ENCODE measurements around the gene STK32C.
"Not testable (repeated sequence)": the region's sequence is repeated elsewhere in the genome, so short reads cannot be mapped to it uniquely, and the experiment has no call there.

STK32C gene

GRCh38 chr10:132163826-132164515 is 143.8 kb downstream of the STK32C start:
- no peak for DNase-seq

DNA sequence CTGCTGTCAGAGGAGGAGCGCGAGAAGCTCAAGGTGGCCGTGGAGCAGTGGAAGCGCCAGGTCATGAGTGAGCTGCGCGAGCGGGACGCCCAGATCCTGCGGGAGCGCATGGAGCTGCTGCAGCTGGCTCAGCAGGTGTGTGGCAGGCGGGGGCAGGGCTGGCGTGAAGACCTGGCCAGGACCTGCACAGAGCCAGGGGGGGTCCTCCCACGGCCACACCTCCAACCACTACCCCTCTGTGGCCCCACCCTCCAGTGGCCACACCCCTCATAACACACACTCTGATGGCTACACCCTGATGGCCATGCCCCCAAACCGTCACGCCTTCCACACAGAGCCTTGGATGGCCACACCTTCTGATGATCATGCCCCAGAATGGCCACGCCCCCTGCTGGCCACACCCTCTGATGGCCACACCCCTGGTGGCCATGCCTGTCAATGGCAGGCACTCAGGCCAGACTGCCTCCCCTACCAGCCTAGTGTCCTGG is 144.4 kb downstream of the STK32C start:
- DNase-seq: peak; percentile 70

DNA sequence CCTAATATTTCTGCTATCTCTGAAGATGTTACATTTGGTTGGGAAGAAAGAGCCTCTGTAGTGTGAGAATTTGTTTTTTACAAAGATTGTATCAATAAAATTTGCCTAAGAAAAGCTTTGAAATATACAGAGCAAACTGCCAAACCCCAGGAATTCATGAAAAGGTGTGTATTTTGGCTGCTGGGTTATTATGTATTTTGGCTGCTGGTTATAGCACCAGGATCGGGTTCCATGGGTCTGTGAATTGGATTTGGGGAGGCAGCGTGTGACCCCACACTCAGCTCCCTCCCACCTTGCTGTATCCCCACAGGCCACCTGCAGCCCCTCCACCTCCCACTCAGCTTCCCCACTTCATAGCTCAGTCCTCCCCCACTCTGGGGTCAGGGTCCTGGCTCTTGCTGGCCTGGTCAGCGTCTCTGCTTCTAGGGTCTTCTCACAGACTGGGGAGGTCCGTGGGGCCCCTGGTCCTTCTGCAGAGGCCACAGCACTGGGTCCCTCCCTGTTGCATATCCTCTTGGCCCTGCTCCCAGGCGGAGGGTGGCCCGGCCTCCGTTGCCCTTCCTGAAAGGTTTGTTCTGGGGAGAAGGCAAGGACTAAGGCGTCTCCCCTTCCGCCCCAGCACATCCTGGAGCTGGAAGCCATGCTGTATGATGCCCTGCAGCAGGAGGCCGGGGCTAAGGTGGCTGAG is 145.0 kb downstream of the STK32C start:
- no peak for DNase-seq

DNA sequence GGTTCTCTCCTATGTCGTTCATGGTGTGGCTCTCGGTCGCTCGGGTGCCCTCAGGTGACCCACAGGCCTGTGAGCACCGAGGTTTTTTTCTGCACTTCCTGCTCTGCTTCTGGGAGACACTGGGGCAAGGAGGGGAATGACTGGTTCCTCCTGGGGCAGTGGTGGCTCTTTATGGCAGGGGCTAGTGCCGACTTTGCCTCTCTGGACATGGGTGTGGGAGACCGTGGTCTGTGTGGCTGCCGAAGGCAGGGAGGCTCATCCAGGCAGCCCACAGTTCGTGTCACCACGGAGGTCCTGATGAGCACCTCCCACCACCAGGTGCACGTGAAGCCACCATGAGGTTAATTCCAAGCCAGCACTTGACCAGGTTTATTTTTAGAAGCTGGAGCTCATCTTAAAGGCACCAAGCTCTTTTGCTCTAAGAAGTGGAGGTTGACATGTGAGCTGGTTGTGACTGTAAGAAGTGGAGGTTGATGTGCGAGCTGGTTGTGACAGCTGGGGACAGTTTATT is 145.7 kb downstream of the STK32C start:
- DNase-seq: peak; percentile 52

DNA sequence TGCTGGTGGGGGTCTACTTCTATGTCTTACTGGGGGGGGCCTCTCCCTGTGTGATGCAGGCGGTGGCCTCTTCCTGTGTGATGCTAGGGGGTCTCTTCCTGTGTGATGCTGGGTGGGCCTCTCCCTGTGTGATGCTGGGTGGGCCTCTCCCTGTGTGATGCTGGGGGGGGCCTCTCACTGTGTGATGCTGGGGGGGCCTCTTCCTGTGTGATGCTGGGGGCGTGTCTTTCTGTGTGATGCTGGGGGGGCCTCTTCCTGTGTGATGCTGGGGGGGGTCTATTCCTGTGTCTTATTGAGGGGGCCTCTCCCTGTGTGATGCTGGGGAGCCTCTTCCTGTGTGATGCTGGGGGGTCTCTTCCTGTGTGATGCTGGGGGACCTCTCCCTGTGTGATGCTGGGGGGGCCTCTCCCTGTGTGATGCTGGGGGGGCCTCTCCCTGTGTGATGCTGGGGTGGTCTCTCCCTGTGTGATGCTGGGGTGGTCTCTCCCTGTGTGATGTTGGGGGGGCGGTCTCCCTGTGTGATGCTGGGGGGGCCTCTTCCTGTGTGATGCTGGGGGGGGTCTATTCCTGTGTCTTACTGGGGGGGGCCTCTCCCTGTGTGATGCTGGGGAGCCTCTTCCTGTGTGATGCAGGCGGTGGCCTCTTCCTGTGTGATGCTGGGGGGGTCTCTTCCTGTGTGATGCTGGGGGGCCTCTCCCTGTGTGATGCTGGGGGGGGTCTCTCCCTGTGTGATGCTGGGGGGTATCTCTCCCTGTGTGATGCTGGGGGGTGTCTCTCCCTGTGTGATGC is 146.7 kb downstream of the STK32C start:
- DNase-seq: not testable (repeated sequence)

DNA sequence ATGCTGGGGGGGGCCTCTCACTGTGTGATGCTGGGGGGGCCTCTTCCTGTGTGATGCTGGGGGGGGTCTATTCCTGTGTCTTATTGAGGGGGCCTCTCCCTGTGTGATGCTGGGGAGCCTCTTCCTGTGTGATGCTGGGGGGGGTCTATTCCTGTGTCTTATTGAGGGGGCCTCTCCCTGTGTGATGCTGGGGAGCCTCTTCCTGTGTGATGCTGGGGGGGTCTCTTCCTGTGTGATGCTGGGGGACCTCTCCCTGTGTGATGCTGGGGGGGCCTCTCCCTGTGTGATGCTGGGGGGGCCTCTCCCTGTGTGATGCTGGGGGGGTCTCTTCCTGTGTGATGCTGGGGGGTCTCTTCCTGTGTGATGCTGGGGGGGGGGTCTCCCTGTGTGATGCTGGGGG is 147.5 kb downstream of the STK32C start:
- DNase-seq: not testable (repeated sequence)

DNA sequence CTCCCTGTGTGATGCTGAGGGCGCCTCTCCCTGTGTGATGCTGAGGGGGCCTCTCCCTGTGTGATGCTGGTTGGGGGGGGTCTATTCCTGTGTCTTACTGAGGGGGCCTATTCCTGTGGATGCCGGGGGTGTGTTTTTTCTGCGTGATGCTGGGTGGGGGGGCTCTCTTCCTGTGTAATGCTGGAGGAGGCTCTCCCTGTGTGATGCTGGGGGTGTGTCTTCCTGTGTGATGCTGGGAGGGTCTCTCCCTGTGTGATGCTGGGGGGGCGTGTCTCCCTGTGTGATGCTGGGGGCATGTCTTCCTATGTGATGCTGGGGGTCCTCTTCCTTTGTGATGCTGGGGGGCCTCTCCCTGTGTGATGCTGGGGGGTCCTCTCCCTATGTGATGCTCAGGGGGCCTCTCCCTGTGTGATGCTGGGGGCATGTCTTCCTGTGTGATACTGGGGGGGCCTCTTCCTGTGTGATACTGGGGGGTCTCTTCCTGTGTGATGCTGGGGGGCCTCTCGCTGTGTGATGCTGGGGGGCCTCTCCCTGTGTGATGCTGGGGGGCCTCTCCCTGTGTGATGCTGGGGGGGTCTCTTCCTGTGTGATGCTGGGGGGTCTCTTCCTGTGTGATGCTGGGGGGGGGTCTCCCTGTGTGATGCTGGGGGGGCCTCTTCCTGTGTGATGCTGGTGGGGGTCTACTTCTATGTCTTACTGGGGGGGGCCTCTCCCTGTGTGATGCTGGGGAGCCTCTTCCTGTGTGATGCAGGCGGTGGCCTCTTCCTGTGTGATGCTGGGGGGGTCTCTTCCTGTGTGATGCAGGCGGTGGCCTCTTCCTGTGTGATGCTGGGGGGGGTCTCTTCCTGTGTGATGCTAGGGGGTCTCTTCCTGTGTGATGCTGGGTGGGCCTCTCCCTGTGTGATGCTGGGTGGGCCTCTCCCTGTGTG is 148.2 kb downstream of the STK32C start:
- DNase-seq: peak; percentile 45

GRCh38 chr10:132158823-132159222 is 148.9 kb downstream of the STK32C start:
- DNase-seq: peak; percentile 14

GRCh38 chr10:132158122-132158741 is 149.5 kb downstream of the STK32C start:
- peak; percentile 40 for DNase-seq
